Gastroesophageal sphincter (tissue), 4 donors: Measurements from ENCODE around the gene TMPRSS5. TPM values are rescaled to one million over a fixed set of nuclear protein-coding genes. Genes with fewer than 3 reads are reported as not detected.
"Not testable (repeated sequence)": the region's sequence is repeated elsewhere in the genome, so short reads cannot be mapped to it uniquely, and the experiment has no call there.

Source experiments
- ATAC-seq: fragments of 150-250 bp; one replicate; pipeline ENCODE4 v1.9.1; 2016; ENCODE audit warnings: mild to moderate bottlenecking, moderate library complexity
- H3K27ac ChIP-seq, 4 donors: fragments of 200-600 bp; sonication (generic) in 3 of 4; 1 replicate in 3 of 4; 2 replicates in 1 of 4; pipeline ENCODE4 v1.5.1; 2016 to 2019
- H3K27me3 ChIP-seq: fragments of 200-600 bp; sonication (generic); one replicate; pipeline ENCODE4 v1.5.1; 2019
- H3K36me3 ChIP-seq, 2 donors: fragments of 200-600 bp; sonication (generic); one replicate each; pipeline ENCODE4 v1.5.1; 2019; ENCODE audit warnings: control low read depth in 1 of 2
- H3K4me1 ChIP-seq, 3 donors: fragments of 200-600 bp; sonication (generic); 1 replicate in 2 of 3; 2 replicates in 1 of 3; pipeline ENCODE4 v1.5.1; 2016 to 2019; ENCODE audit warnings: control low read depth in 2 of 3
- H3K4me3 ChIP-seq, 2 donors: fragments of 200-600 bp; sonication (generic); one replicate each; pipeline ENCODE4 v1.5.1; 2019; ENCODE audit warnings: mild to moderate bottlenecking in 1 of 2, moderate library complexity in 1 of 2
- H3K9me3 ChIP-seq, 3 donors: fragments of 200-600 bp; sonication (generic); one replicate each; pipeline ENCODE4 v1.5.1; 2017 to 2019; ENCODE audit warnings: control low read depth in 2 of 3
- CTCF ChIP-seq, 4 experiments: fragments of 200-600 bp in 2 of 4; fragments of 450-650 bp in 2 of 4; sonication (generic) in 1 of 4; IDR thresholded peaks; one replicate each; pipeline ENCODE4 v1.5.1; 2017 to 2019; ENCODE audit warnings: antibody characterized with exemption in 4 of 4, mild to moderate bottlenecking in 2 of 4, moderate library complexity in 2 of 4
- EP300 ChIP-seq: sonication (generic); formaldehyde crosslinking; IDR thresholded peaks from one replicate; pipeline ENCODE4 v1.6.1; 2017; ENCODE audit warnings: antibody characterized with exemption, mild to moderate bottlenecking
- POLR2A ChIP-seq, 2 donors: fragments of 450-650 bp; IDR thresholded peaks; one replicate each; pipeline ENCODE4 v1.6.1; 2017; ENCODE audit warnings: antibody characterized with exemption in 2 of 2, mild to moderate bottlenecking in 2 of 2, moderate library complexity in 1 of 2
- POLR2AphosphoS5 ChIP-seq: sonication (generic); formaldehyde crosslinking; IDR thresholded peaks from one replicate; pipeline ENCODE4 v1.6.1; 2017; ENCODE audit warnings: antibody characterized with exemption
- WGBS, 2 donors: methylation state at CpG; one replicate each; pipeline ENCODE4 v1.1.5; 2018; ENCODE audit warnings: low coverage in 1 of 2; 5-methylcytosine and 5-hydroxymethylcytosine counted together
- total RNA-seq, 4 donors: library from RNA; depleted of rRNA; stranded (reverse); fragments of >200 nt; gene quantifications; one replicate each; pipeline ENCODE4 v1.1.0, GENCODE V29; 2016

TMPRSS5 gene
- total RNA-seq, 4 donors from 2014 or later: 0.40 to 0.85 (median 0.47) TPM; not detected in 1

- no peak for TF ChIP-seq POLR2AphosphoS5
- no peak for TF ChIP-seq EP300
- TF ChIP-seq POLR2A (IDR thresholded peaks at IDR 0.05): no peak
- TF ChIP-seq CTCF (IDR thresholded peaks at IDR 0.05): no peak
- Histone ChIP-seq H3K27me3 (no peaks in the 10 kb centered on the region), H3K27ac (no peak overlapping the region), H3K36me3 (no peaks in the 10 kb centered on the region), H3K9me3 (no peaks in the 10 kb centered on the region), H3K4me1 (no peaks in the 10 kb centered on the region), H3K4me3 (no peak overlapping the region)
- 69 to 73% methylated on average over 4 to 5 of the region's 5 CpGs for WGBS, 2 donors
- no peak for ATAC-seq
Measured at GRCh38 chr11:113675565-113675964, 30.5 kb downstream of the TMPRSS5 start.

- 58 to 88% methylated on average over 4 to 5 of the region's 5 CpGs for WGBS, 2 donors
- H3K4me3 ChIP-seq: no peak overlapping the region
Measured at GRCh38 chr11:113675003-113675561, 31.0 kb downstream of the TMPRSS5 start.

DNA sequence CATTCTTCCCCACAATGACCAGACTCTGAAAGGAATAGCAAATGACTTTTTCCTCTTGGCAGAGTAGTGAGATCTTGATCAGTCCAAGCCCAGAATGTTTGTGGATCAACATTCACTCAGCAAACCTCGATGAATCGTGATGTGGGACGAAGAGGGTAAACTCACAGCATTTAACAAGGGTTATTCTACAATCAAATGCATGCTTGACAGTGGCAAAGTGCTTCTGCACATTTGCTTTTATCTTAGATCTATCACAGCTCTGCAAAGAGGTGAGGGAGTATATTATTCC is 31.8 kb downstream of the TMPRSS5 start:
- H3K36me3 ChIP-seq: no peaks in the 10 kb centered on the region
- WGBS, 2 donors: 57 to 71% methylated on average over 2 to 3 of the region's 3 CpGs
- H3K4me3 ChIP-seq: no peak overlapping the region
- ATAC-seq: no peak
- no peaks in the 10 kb centered on the region for H3K27me3 ChIP-seq
- no peaks in the 10 kb centered on the region for H3K4me1 ChIP-seq
- TF ChIP-seq EP300: no peak
- TF ChIP-seq POLR2AphosphoS5: no peak
- TF ChIP-seq POLR2A (IDR thresholded peaks at IDR 0.05): no peak
- no peak for TF ChIP-seq CTCF (IDR thresholded peaks at IDR 0.05)
- no peaks in the 10 kb centered on the region for H3K9me3 ChIP-seq
- H3K27ac ChIP-seq: no peak overlapping the region

More at GRCh38 chr11:113675003-113675561, 31.0 kb downstream of the TMPRSS5 start:
- no peaks in the 10 kb centered on the region for H3K9me3 ChIP-seq
- H3K36me3 ChIP-seq: no peaks in the 10 kb centered on the region
- no peaks in the 10 kb centered on the region for H3K4me1 ChIP-seq
- no peak for ATAC-seq
- H3K27me3 ChIP-seq: no peaks in the 10 kb centered on the region
- H3K27ac ChIP-seq: no peak overlapping the region
- TF ChIP-seq POLR2A (IDR thresholded peaks at IDR 0.05) (no peak), POLR2AphosphoS5 (no peak), CTCF (IDR thresholded peaks at IDR 0.05) (no peak), EP300 (no peak)

- ATAC-seq: no peak
- Histone ChIP-seq H3K4me3 (no peak overlapping the region), H3K4me1 (no peaks in the 10 kb centered on the region), H3K27ac (no peak overlapping the region), H3K36me3 (no peaks in the 10 kb centered on the region), H3K27me3 (no peaks in the 10 kb centered on the region), H3K9me3 (no peaks in the 10 kb centered on the region)
- 70 to 74% methylated on average over 3 to 4 of the region's 4 CpGs for WGBS, 2 donors
- TF ChIP-seq CTCF (IDR thresholded peaks at IDR 0.05) (no peak), POLR2A (IDR thresholded peaks at IDR 0.05) (no peak), EP300 (no peak), POLR2AphosphoS5 (no peak)
Measured at GRCh38 chr11:113673550-113674396, 32.3 kb downstream of the TMPRSS5 start.

DNA sequence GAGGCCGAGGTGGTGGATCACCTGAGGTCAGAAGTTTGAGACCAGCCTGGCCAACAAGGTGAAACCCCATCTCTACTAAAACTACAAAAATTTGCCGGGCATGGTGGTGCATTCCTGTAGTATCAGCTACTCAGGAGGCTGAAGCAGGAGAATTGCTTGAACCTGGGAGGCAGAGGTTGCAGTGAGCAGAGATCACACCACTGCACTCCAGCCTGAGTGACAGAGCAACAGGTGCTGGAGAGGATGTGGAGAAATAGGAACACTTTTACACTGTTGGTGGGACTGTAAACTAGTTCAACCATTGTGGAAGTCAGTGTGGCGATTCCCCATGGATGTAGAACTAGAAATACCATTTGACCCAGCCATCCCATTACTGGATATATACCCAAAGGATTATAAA is 34.2 kb downstream of the TMPRSS5 start:
- WGBS, 2 donors: 96 to 100% methylated on average over 1 to 2 of the region's 3 CpGs
- not testable (repeated sequence) for H3K36me3 ChIP-seq, H3K27me3 ChIP-seq, H3K9me3 ChIP-seq, H3K4me3 ChIP-seq, H3K4me1 ChIP-seq, ATAC-seq, H3K27ac ChIP-seq
